SK-N-SH (cell line): ENCODE measurements around the gene EIF4H. TPM values are rescaled to one million over a fixed set of nuclear protein-coding genes. Genes with fewer than 3 reads are reported as not detected.

ENCODE experiments used
- CTCF ChIA-PET: fragments of 300-600, 350-600 bp; formaldehyde crosslinking; extraction: SDS; loops from one replicate; lab custom pipeline; 2021; lab: Yijun Ruan, JAX
- POLR2A ChIA-PET: fragments of 350-600 bp; sonication (Branson Sonifier 250); formaldehyde crosslinking; extraction: SDS; loops from one replicate; lab custom pipeline; 2020; ENCODE audit warnings: antibody characterized with exemption, inconsistent platforms; lab: Yijun Ruan, JAX
- DNase-seq: peaks from one replicate; pipeline ENCODE4 v3.0.0; 2012
- H2AFZ ChIP-seq: fragments of 200-600 bp; sonication (generic); 2 replicates; pipeline ENCODE4 v1.8.1; 2016; ENCODE audit warnings: antibody characterized with exemption, mild to moderate bottlenecking, low read depth
- H3F3A ChIP-seq: fragments of 200-600 bp; sonication (generic); replicated peaks from 2 replicates; pipeline ENCODE3; 2016; ENCODE audit warnings: antibody characterized with exemption, mild to moderate bottlenecking; ENCODE audit not compliant: insufficient read depth
- H3K27ac ChIP-seq, 2 experiments: fragments of 200-500 bp in 1 of 2; fragments of 200-600 bp in 1 of 2; sonication (Bioruptor generic) in 1 of 2; sonication (generic), shearing (Covaris generic) in 1 of 2; 2 replicates each; pipeline versions ENCODE4 v1.5.1 to v1.6.1; 2014 to 2016; ENCODE audit warnings: low read depth in 2 of 2, inconsistent platforms in 1 of 2, low read length in 1 of 2, mild to moderate bottlenecking in 1 of 2, mixed read lengths in 1 of 2
- H3K27me3 ChIP-seq: fragments of 200-600 bp; sonication (generic), shearing (Covaris generic); 2 replicates; pipeline ENCODE4 v1.6.1; 2016; ENCODE audit warnings: mixed run types; ENCODE audit not compliant: insufficient read depth
- H3K36me3 ChIP-seq, 2 experiments: fragments of 200-500 bp in 1 of 2; fragments of 200-600 bp in 1 of 2; sonication (Bioruptor generic) in 1 of 2; sonication (generic) in 1 of 2; replicated peaks in 1 of 2; 2 replicates each; pipeline versions ENCODE3 to v1.5.1; 2014 to 2016; ENCODE audit warnings: low read length in 1 of 2, mild to moderate bottlenecking in 1 of 2; ENCODE audit not compliant: insufficient read depth in 2 of 2, control insufficient read depth in 1 of 2
- H3K4me1 ChIP-seq, 2 experiments: fragments of 200-500 bp in 1 of 2; fragments of 200-600 bp in 1 of 2; sonication (Bioruptor generic) in 1 of 2; sonication (generic), shearing (Covaris generic) in 1 of 2; 2 replicates each; pipeline versions ENCODE4 v1.5.1 to v1.6.1; 2014 to 2016; ENCODE audit warnings: low read depth in 1 of 2, low read length in 1 of 2, mixed run types in 1 of 2; ENCODE audit not compliant: insufficient read depth in 2 of 2, control insufficient read depth in 1 of 2
- H3K4me2 ChIP-seq: fragments of 200-600 bp; sonication (generic), shearing (Covaris generic); 2 replicates; pipeline ENCODE4 v1.6.1; 2017; ENCODE audit warnings: mixed run types
- H3K4me3 ChIP-seq, 2 experiments: fragments of 200-500 bp in 1 of 2; fragments of 200-600 bp in 1 of 2; sonication (Bioruptor generic) in 1 of 2; sonication (generic), shearing (Covaris generic) in 1 of 2; 2 replicates each; pipeline versions ENCODE4 v1.5.1 to v1.8.1; 2014 to 2016; ENCODE audit warnings: low read depth in 2 of 2, inconsistent platforms in 1 of 2, low read length in 1 of 2, mild to moderate bottlenecking in 1 of 2, mixed read lengths in 1 of 2, moderate library complexity in 1 of 2
- H3K79me2 ChIP-seq: fragments of 200-600 bp; sonication (generic); 2 replicates; pipeline ENCODE4 v1.8.1; 2017; ENCODE audit warnings: mild to moderate bottlenecking; ENCODE audit not compliant: insufficient read depth
- H3K9ac ChIP-seq: fragments of 200-600 bp; sonication (generic); 2 replicates; pipeline ENCODE4 v1.6.1; 2017; ENCODE audit warnings: mixed run types
- H3K9me2 ChIP-seq: fragments of 200-600 bp; sonication (generic); 2 replicates; pipeline ENCODE4 v1.6.1; 2017; ENCODE audit warnings: mixed run types
- H3K9me3 ChIP-seq: fragments of 200-600 bp; sonication (generic); 2 replicates; pipeline ENCODE4 v1.6.1; 2017; ENCODE audit warnings: mixed run types, mild to moderate bottlenecking, moderate library complexity
- H4K20me1 ChIP-seq: fragments of 200-600 bp; sonication (generic); 2 replicates; pipeline ENCODE4 v1.6.1; 2017; ENCODE audit warnings: mild to moderate bottlenecking, mixed run types; ENCODE audit not compliant: insufficient read depth
- CTCF ChIP-seq: fragments of 200-600 bp; sonication (generic); IDR thresholded peaks from 2 replicates; pipeline ENCODE4 v1.6.1; 2017; ENCODE audit warnings: antibody characterized with exemption, mild to moderate bottlenecking, moderate library complexity
- ELF1 ChIP-seq: IDR thresholded peaks from 2 replicates; pipeline ENCODE4 v1.4.0; 2012
- FOSL2 ChIP-seq: IDR thresholded peaks from 2 replicates; pipeline ENCODE4 v1.4.0; 2012; ENCODE audit warnings: low read depth, mild to moderate bottlenecking, moderate library complexity, borderline replicate concordance
- FOXJ3 ChIP-seq: sonication (generic); formaldehyde crosslinking; IDR thresholded peaks from 2 replicates; pipeline ENCODE4 v1.5.1; 2020; ENCODE audit warnings: mild to moderate bottlenecking, missing genetic modification reagents
- GABPA ChIP-seq: IDR thresholded peaks from 2 replicates; pipeline ENCODE4 v1.4.0; 2012; ENCODE audit warnings: low read depth, mild to moderate bottlenecking
- GATA2 ChIP-seq: sonication (generic); formaldehyde crosslinking; IDR thresholded peaks from 2 replicates; pipeline ENCODE4 v1.5.0; 2020; ENCODE audit warnings: mild to moderate bottlenecking, missing genetic modification reagents
- JUND ChIP-seq: IDR thresholded peaks from 2 replicates; pipeline ENCODE4 v1.4.0; 2012
- NFIC ChIP-seq: IDR thresholded peaks from 2 replicates; pipeline ENCODE4 v1.4.0; 2012; ENCODE audit warnings: borderline replicate concordance
- PBX3 ChIP-seq: IDR thresholded peaks from 2 replicates; pipeline ENCODE4; 2012
- POLR2AphosphoS5 ChIP-seq: IDR thresholded peaks from 2 replicates; pipeline ENCODE4 v1.6.1; 2012; ENCODE audit warnings: low read depth, low read length
- RAD21 ChIP-seq: IDR thresholded peaks from 2 replicates; pipeline ENCODE4 v1.6.1; 2012; ENCODE audit warnings: mild to moderate bottlenecking, low read length
- RFX5 ChIP-seq: IDR thresholded peaks from 2 replicates; pipeline ENCODE4 v1.6.1; 2012; ENCODE audit warnings: mild to moderate bottlenecking, improper control_type of control experiment, low read length
- SIN3A ChIP-seq: IDR thresholded peaks from 2 replicates; pipeline ENCODE4 v1.6.1; 2012; ENCODE audit warnings: low read depth, mild to moderate bottlenecking, low read length, moderate library complexity, borderline replicate concordance
- SMC3 ChIP-seq: IDR thresholded peaks from 2 replicates; pipeline ENCODE4 v1.6.1; 2012; ENCODE audit warnings: low read depth, low read length, improper control_type of control experiment
- TEAD4 ChIP-seq: IDR thresholded peaks from 2 replicates; pipeline ENCODE4 v1.4.0; 2012; ENCODE audit warnings: mild to moderate bottlenecking, borderline replicate concordance; ENCODE audit not compliant: insufficient read depth
- YY1 ChIP-seq: IDR thresholded peaks from 2 replicates; pipeline ENCODE4 v1.4.0; 2012; ENCODE audit warnings: low read depth, mild to moderate bottlenecking
- WGBS: methylation state at CpG from one replicate; pipeline ENCODE4 v1.1.6; 2017; ENCODE audit warnings: low lambda C conversion rate; 5-methylcytosine and 5-hydroxymethylcytosine counted together
- polyA plus RNA-seq, 3 experiments: library from polyadenylated mRNA; depleted of rRNA; stranded (reverse); fragments of >200 nt; gene quantifications; 2 replicates each; pipeline ENCODE4 v1.2.3, GENCODE V29; 2012

The EIF4H gene
- polyA plus RNA-seq, 1 of the 3 experiments (the other 2 are of a cell fraction) = 468 TPM

GRCh38 chr7:74202841-74203556, 28.8 kb downstream of the EIF4H start:
- H3K9me2 ChIP-seq = no peaks in the 10 kb centered on the region
- no peaks in the 10 kb centered on the region for H3K9me3 ChIP-seq
- no peak overlapping the region for H3K27ac ChIP-seq
- ChIA-PET POLR2A (no interaction called here), CTCF (interaction anchor here (0.6 to 17.9 kb wide), 24 partner anchors 9 to 347 kb away, joined by 3 to 537 read pairs (median 4); partner anchors contain the start of gene CLIP2)
- H3K36me3 ChIP-seq = peaks cover 0 to 8% of the 10 kb centered on the region in 2 experiments
- no peaks in the 10 kb centered on the region for H4K20me1 ChIP-seq
- H3K27me3 ChIP-seq = no peaks in the 10 kb centered on the region
- DNase-seq = peak; percentile 64
- no peak for TF ChIP-seq PBX3
- TF ChIP-seq CTCF = peak; percentile 76
- no peak for TF ChIP-seq TEAD4
- TF ChIP-seq FOXJ3 (CRISPR knock-in tag) = no peak
- peak; percentile 63 for TF ChIP-seq SMC3
- TF ChIP-seq JUND = no peak
- TF ChIP-seq NFIC = peak; percentile 11; the same call in 1 of the 2 replicates
- no peak for TF ChIP-seq YY1
- peak; percentile 60 for TF ChIP-seq RAD21
- TF ChIP-seq SIN3A = no peak
- no peak for TF ChIP-seq RFX5
- no peak for TF ChIP-seq ELF1
- no peak for TF ChIP-seq GABPA
- no peak for TF ChIP-seq GATA2 (CRISPR knock-in tag)
- TF ChIP-seq FOSL2 = no peak
- TF ChIP-seq POLR2AphosphoS5 = no peak
- TF ChIP-seq, all 33 proteins: peak for 4
- no peak overlapping the region for H3K4me3 ChIP-seq
- peaks cover 41% of the 10 kb centered on the region for H3F3A ChIP-seq
- WGBS = 57% methylated on average over 12 of the region's 12 CpGs
- no peak overlapping the region for H3K4me2 ChIP-seq
- no peaks in the 10 kb centered on the region; a peak in 1 of 4 replicates for H3K4me1 ChIP-seq
- H2AFZ ChIP-seq = no peak overlapping the region
- no peak overlapping the region for H3K9ac ChIP-seq
- H3K79me2 ChIP-seq = no peaks in the 10 kb centered on the region
